Mammary epithelial cell (primary cell): Measurements from ENCODE around the gene INPP5D.

ENCODE experiments used
- EZH2 ChIP-seq: IDR thresholded peaks from 2 replicates; pipeline ENCODE4 v1.6.1; 2012; ENCODE audit warnings: low read length, inconsistent platforms, borderline replicate concordance
- TF ChIP-seq, protein P1 (sequence below), 2 donors: IDR thresholded peaks in 1 of 2; conservative IDR thresholded peaks in 1 of 2; 2 replicates each; pipeline ENCODE4 v1.5.1; 2011 to 2012; ENCODE audit warnings: inconsistent platforms in 2 of 2, low read length in 2 of 2, mild to moderate bottlenecking in 2 of 2, control low read depth in 1 of 2, low read depth in 1 of 2; ENCODE audit not compliant: insufficient read depth in 1 of 2; ENCODE audit errors: extremely low read depth in 1 of 2

DNA sequence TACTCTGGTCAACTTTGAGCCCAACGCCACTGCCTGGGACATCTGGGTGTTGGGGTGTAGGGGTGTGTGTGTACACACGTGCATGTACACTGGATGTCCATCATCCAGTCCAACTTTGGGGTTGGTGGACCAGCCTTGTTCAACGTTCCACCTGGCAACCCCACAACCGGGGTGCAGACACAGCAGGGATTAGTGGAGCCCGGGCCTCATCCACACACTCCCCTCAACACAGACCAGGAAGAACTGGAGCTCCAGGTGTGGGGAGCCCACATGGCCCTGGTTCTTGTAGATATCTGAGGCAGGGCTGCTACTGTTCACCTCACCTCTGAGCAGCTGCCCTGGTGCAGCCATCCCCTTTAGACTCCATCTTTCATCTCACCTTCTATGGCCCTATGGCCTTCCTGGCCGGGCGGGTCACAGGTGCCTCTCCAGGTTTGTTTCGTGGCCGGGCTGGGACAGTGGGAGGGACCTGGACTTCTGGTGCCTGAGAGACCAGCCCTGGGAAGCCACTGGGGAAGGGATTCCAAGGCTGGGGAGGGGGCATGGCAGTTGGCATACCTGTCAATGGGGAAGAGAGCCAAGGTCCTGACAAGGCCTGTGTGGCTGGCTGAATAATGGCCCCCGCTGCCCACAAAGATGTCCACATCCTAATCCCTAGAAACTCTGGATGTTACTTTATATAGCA, 20.2 kb upstream of the INPP5D start:
- TF ChIP-seq, protein P1, sequence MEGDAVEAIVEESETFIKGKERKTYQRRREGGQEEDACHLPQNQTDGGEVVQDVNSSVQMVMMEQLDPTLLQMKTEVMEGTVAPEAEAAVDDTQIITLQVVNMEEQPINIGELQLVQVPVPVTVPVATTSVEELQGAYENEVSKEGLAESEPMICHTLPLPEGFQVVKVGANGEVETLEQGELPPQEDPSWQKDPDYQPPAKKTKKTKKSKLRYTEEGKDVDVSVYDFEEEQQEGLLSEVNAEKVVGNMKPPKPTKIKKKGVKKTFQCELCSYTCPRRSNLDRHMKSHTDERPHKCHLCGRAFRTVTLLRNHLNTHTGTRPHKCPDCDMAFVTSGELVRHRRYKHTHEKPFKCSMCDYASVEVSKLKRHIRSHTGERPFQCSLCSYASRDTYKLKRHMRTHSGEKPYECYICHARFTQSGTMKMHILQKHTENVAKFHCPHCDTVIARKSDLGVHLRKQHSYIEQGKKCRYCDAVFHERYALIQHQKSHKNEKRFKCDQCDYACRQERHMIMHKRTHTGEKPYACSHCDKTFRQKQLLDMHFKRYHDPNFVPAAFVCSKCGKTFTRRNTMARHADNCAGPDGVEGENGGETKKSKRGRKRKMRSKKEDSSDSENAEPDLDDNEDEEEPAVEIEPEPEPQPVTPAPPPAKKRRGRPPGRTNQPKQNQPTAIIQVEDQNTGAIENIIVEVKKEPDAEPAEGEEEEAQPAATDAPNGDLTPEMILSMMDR (conservative IDR thresholded peaks at IDR 0.05 in 1 of 2, IDR thresholded peaks at IDR 0.05 in 1 of 2; ENCODE audit: extremely low read depth in 1 of 2, insufficient read depth in 1 of 2, low read depth in 1 of 2, low read length in 2 of 2), result no peak
- no peak for TF ChIP-seq EZH2
